Measurements from ENCODE around the gene DNAH7.

DNA sequence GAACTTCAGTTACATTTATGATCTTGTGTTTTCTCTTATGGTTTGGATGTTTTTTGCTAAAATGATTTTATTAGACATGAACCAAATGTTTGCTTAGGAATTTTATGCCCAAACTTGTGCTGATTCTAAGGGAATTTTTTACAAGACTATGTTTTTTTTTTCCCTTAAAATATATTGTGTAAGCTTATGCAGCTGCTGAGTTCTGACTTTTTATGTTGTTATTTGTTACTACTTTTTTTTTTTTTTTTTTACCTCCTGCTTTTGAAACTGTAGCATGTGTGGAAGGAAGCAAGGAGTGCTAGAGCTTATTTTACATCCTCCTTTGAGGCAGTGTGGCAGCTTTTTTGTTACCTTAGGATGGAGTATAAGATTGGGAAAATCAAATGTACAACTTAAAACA lies 6.0 kb upstream of the DNAH7 start:
- TF ChIP-seq TAF1 (IDR thresholded peaks at IDR 0.05; ENCODE audit: low read depth, low read length) (no peak), HDAC2 (IDR thresholded peaks at IDR 0.05; ENCODE audit: borderline replicate concordance in 1 of 2, low read depth in 2 of 2, low read length in 2 of 2) (no peak), EP300 (IDR thresholded peaks at IDR 0.05; ENCODE audit: borderline replicate concordance in 1 of 2, low read depth in 2 of 2, low read length in 2 of 2) (no peak)
